ENCODE data around the gene BEST2.

GRCh38 chr19:12752056-12752781, 628 bp downstream of the BEST2 start:
- TF ChIP-seq CTCF (IDR thresholded peaks at IDR 0.05; ENCODE audit: low read depth, low read length) (no peak), EZH2phosphoT487 (IDR thresholded peaks at IDR 0.05; ENCODE audit: low read depth) (no peak)

Measured in OCI-LY3 (cell line).